Neural cell (in vitro differentiated cells): Measurements from ENCODE around the gene GSN. TPM values are rescaled to one million over a fixed set of nuclear protein-coding genes. Genes with fewer than 3 reads are reported as not detected.

Experiments
- H2AFZ ChIP-seq: fragments of 200-600, 300-800 bp; sonication (generic), shearing (Covaris generic); 2 replicates; pipeline ENCODE4 v1.6.0; 2014; ENCODE audit warnings: low read depth, mild to moderate bottlenecking, antibody characterized with exemption, low read length, moderate library complexity
- H3F3A ChIP-seq: fragments of 200-600 bp; shearing (Covaris generic); 2 replicates; pipeline ENCODE4 v1.6.1; 2016; ENCODE audit warnings: mild to moderate bottlenecking, moderate library complexity, mixed read lengths, antibody characterized with exemption, low read length; ENCODE audit not compliant: insufficient read depth, poor library complexity, severe bottlenecking
- H3K27ac ChIP-seq: fragments of 200-600, 300-800 bp; sonication (generic), shearing (Covaris generic); 2 replicates; pipeline ENCODE4 v1.5.1; 2014; ENCODE audit warnings: mild to moderate bottlenecking, low read length, moderate library complexity
- H3K27me3 ChIP-seq: fragments of 300-800, 200-600 bp; sonication (generic), shearing (Covaris generic); 2 replicates; pipeline ENCODE4 v1.6.0; 2014; ENCODE audit warnings: mild to moderate bottlenecking, low read depth, low read length, moderate library complexity; ENCODE audit not compliant: insufficient read depth
- H3K36me3 ChIP-seq: fragments of 300-800, 200-600 bp; sonication (generic), shearing (Covaris generic); 2 replicates; pipeline ENCODE4 v1.5.1; 2014; ENCODE audit warnings: mild to moderate bottlenecking, antibody characterized with exemption, low read length, moderate library complexity; ENCODE audit not compliant: insufficient read depth
- H3K4me2 ChIP-seq: fragments of 300-800, 200-600 bp; sonication (generic), shearing (Covaris generic); 2 replicates; pipeline ENCODE4 v1.6.0; 2014; ENCODE audit warnings: mild to moderate bottlenecking, low read length
- H3K4me3 ChIP-seq: fragments of 300-800, 200-600 bp; sonication (generic), shearing (Covaris generic); 2 replicates; pipeline ENCODE4 v1.5.1; 2014; ENCODE audit warnings: mild to moderate bottlenecking, low read length, moderate library complexity
- H3K79me2 ChIP-seq: fragments of 200-600 bp; shearing (Covaris generic); replicated peaks from 2 replicates; pipeline ENCODE4 v1.6.0; 2014; ENCODE audit warnings: mild to moderate bottlenecking, low read length, moderate library complexity; ENCODE audit not compliant: insufficient read depth
- H3K9ac ChIP-seq: fragments of 300-800, 200-600 bp; sonication (generic), shearing (Covaris generic); 2 replicates; pipeline ENCODE4 v1.6.1; 2016; ENCODE audit warnings: mild to moderate bottlenecking, low read length, mixed read lengths
- H3K9me2 ChIP-seq: fragments of 200-600 bp; shearing (Covaris generic); 2 replicates; pipeline ENCODE4 v1.6.1; 2016; ENCODE audit warnings: mild to moderate bottlenecking, low read length, mixed read lengths; ENCODE audit not compliant: insufficient read depth
- H3K9me3 ChIP-seq: fragments of 200-600, 300-800 bp; sonication (generic), shearing (Covaris generic); 2 replicates; pipeline ENCODE4 v1.6.1; 2016; ENCODE audit warnings: mild to moderate bottlenecking, mixed run types, low read length, moderate library complexity, mixed read lengths
- H4K20me1 ChIP-seq: fragments of 200-600 bp; shearing (Covaris generic); 2 replicates; pipeline ENCODE4 v1.6.1; 2016; ENCODE audit warnings: mild to moderate bottlenecking, mixed run types; ENCODE audit not compliant: insufficient read depth
- EP300 ChIP-seq: fragments of 450-650 bp; conservative IDR thresholded peaks from 2 replicates; pipeline ENCODE4 v1.6.1; 2014; ENCODE audit warnings: antibody characterized with exemption, mild to moderate bottlenecking, moderate library complexity; ENCODE audit not compliant: poor library complexity, severe bottlenecking
- EZH2 ChIP-seq: fragments of 200-600, 300-800 bp; shearing (Covaris generic), sonication (generic); IDR thresholded peaks from 2 replicates; pipeline ENCODE4 v1.6.1; 2014; ENCODE audit warnings: antibody characterized with exemption, low read length, borderline replicate concordance, mild to moderate bottlenecking; ENCODE audit not compliant: insufficient read depth, poor library complexity, severe bottlenecking
- MXI1 ChIP-seq: fragments of 450-650 bp; conservative IDR thresholded peaks from 2 replicates; pipeline ENCODE4 v1.6.1; 2014; ENCODE audit warnings: antibody characterized with exemption, mild to moderate bottlenecking; ENCODE audit not compliant: poor library complexity, severe bottlenecking
- POLR2AphosphoS5 ChIP-seq: IDR thresholded peaks from 2 replicates; pipeline ENCODE4 v1.6.1; 2012
- RAD21 ChIP-seq: fragments of 450-650 bp; conservative IDR thresholded peaks from 2 replicates; pipeline ENCODE4 v1.6.1; 2014; ENCODE audit warnings: antibody characterized with exemption, mild to moderate bottlenecking, moderate library complexity
- REST ChIP-seq: IDR thresholded peaks from 2 replicates; pipeline ENCODE4 v1.6.1; 2012; ENCODE audit warnings: borderline replicate concordance
- SMC3 ChIP-seq: fragments of 450-650 bp; conservative IDR thresholded peaks from 2 replicates; pipeline ENCODE4 v1.6.1; 2014; ENCODE audit warnings: antibody characterized with exemption, mild to moderate bottlenecking, moderate library complexity; ENCODE audit not compliant: poor library complexity
- TAF1 ChIP-seq: IDR thresholded peaks from 2 replicates; pipeline ENCODE4 v1.6.1; 2012; ENCODE audit warnings: low read depth
- polyA plus RNA-seq: library from polyadenylated mRNA; depleted of rRNA; stranded (reverse); fragments of >200 nt; gene quantifications from 2 replicates; pipeline ENCODE4 v1.2.3, GENCODE V29; 2014
- TF ChIP-seq, protein P1 (sequence below): fragments of 450-650 bp; IDR thresholded peaks from 2 replicates; pipeline ENCODE4 v1.5.1; 2014; ENCODE audit warnings: antibody characterized with exemption, mild to moderate bottlenecking, moderate library complexity; ENCODE audit not compliant: poor library complexity, severe bottlenecking

The GSN gene
- polyA plus RNA-seq, 1 donor from 2014 or later: 2.4 TPM

DNA sequence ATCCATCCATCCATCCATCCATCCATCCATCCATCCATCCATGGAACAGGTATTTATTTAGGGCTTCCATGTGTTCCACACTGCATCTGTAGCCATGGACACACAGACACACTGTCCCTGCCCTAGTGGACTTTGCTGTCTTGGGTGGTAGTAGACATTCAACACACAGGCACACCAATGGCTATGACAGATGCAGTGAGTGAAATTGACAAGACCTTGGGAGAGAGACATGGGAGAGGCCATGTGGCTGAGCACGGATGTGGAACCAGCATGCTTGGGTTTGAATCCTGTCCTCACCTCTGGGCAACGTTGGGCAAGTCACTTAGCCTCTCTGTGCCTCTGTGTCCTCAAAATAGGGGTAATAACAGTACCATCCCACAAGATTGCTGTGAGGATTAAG, 56.8 kb downstream of the GSN start:
- H3K9me2 ChIP-seq: no peaks in the 10 kb centered on the region
- H3K27ac ChIP-seq: no peak overlapping the region
- no peak overlapping the region for H2AFZ ChIP-seq
- H3K9ac ChIP-seq: no peak overlapping the region
- H4K20me1 ChIP-seq: no peaks in the 10 kb centered on the region
- no peaks in the 10 kb centered on the region for H3K79me2 ChIP-seq
- no peaks in the 10 kb centered on the region for H3F3A ChIP-seq
- no peaks in the 10 kb centered on the region for H3K36me3 ChIP-seq
- TF ChIP-seq, protein P1, sequence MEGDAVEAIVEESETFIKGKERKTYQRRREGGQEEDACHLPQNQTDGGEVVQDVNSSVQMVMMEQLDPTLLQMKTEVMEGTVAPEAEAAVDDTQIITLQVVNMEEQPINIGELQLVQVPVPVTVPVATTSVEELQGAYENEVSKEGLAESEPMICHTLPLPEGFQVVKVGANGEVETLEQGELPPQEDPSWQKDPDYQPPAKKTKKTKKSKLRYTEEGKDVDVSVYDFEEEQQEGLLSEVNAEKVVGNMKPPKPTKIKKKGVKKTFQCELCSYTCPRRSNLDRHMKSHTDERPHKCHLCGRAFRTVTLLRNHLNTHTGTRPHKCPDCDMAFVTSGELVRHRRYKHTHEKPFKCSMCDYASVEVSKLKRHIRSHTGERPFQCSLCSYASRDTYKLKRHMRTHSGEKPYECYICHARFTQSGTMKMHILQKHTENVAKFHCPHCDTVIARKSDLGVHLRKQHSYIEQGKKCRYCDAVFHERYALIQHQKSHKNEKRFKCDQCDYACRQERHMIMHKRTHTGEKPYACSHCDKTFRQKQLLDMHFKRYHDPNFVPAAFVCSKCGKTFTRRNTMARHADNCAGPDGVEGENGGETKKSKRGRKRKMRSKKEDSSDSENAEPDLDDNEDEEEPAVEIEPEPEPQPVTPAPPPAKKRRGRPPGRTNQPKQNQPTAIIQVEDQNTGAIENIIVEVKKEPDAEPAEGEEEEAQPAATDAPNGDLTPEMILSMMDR: no peak
- TF ChIP-seq EZH2 (no peak), TAF1 (no peak), MXI1 (no peak), RAD21 (no peak), POLR2AphosphoS5 (no peak), EP300 (no peak), SMC3 (no peak), REST (no peak)
- H3K9me3 ChIP-seq: no peaks in the 10 kb centered on the region
- H3K27me3 ChIP-seq: no peaks in the 10 kb centered on the region
- H3K4me3 ChIP-seq: no peak overlapping the region
- no peak overlapping the region for H3K4me2 ChIP-seq

DNA sequence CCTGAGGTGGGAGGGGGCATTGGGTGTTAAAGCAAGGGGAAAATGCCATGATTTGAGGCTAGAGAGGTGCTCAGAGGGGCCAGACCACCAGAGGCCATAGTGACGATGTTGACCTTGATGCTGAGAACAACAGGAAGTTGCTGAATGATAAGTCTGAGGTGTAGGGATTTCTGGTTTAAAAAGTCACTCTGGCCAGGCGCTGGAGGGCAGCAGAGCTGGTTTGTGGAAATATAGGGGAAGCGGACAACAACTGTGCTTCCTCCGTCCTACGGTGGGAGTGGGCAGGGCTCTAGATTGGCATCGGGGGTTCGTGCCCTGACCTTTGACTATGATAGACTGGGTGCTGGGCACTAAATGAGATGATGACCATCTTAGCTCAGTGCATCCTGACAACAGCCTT, 57.4 kb downstream of the GSN start:
- TF ChIP-seq, protein P1: no peak
- no peak for TF ChIP-seq SMC3
- TF ChIP-seq POLR2AphosphoS5: no peak
- TF ChIP-seq EZH2: no peak
- TF ChIP-seq TAF1: no peak
- TF ChIP-seq MXI1: no peak
- TF ChIP-seq RAD21: no peak
- no peak for TF ChIP-seq EP300
- TF ChIP-seq REST: no peak
- Histone ChIP-seq H3K36me3 (no peaks in the 10 kb centered on the region), H3K27ac (no peak overlapping the region), H3K4me2 (no peak overlapping the region), H3K27me3 (no peaks in the 10 kb centered on the region), H3K4me3 (no peak overlapping the region), H2AFZ (no peak overlapping the region), H3K9ac (no peak overlapping the region), H4K20me1 (no peaks in the 10 kb centered on the region), H3K9me2 (no peaks in the 10 kb centered on the region), H3F3A (no peaks in the 10 kb centered on the region), H3K79me2 (no peaks in the 10 kb centered on the region), H3K9me3 (no peaks in the 10 kb centered on the region)
